HG03025 (cell line): ENCODE results near the gene SFN.
"Not testable (repeated sequence)": the region's sequence is repeated elsewhere in the genome, so short reads cannot be mapped to it uniquely, and the experiment has no call there.

Experiments
- ATAC-seq: cut with Tn5 transposase; IDR thresholded peaks from one replicate; pipeline ENCODE4 v1.9.1; 2021; ENCODE audit warnings: mild to moderate bottlenecking, moderate library complexity; ENCODE audit not compliant: unreplicated experiment, low FRiP score

Gene SFN

DNA sequence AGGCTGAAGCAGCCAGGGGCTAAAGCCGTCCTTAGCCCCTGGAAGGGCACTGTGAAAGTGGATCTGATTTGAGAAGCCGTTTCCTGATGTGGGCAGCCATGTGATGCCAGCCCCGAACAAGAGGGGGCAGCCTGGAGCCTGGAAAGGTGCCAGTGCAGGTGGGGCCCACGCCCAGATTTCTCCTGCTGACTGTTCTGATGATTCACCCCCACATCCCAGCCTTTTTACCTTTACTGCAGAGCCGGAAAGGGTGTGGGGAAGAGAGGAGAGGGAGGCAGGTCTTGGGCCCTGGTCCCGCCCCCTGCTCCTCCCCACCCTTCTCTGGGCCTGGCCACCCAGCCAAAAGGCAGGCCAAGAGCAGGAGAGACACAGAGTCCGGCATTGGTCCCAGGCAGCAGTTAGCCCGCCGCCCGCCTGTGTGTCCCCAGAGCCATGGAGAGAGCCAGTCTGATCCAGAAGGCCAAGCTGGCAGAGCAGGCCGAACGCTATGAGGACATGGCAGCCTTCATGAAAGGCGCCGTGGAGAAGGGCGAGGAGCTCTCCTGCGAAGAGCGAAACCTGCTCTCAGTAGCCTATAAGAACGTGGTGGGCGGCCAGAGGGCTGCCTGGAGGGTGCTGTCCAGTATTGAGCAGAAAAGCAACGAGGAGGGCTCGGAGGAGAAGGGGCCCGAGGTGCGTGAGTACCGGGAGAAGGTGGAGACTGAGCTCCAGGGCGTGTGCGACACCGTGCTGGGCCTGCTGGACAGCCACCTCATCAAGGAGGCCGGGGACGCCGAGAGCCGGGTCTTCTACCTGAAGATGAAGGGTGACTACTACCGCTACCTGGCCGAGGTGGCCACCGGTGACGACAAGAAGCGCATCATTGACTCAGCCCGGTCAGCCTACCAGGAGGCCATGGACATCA is at the start of gene SFN:
Gene SFN, plus strand, starts transcription at position 369 of the 904 bp plus-strand sequence. Its CDS starts 64 bp downstream, at position 433.
- no peak for ATAC-seq

DNA sequence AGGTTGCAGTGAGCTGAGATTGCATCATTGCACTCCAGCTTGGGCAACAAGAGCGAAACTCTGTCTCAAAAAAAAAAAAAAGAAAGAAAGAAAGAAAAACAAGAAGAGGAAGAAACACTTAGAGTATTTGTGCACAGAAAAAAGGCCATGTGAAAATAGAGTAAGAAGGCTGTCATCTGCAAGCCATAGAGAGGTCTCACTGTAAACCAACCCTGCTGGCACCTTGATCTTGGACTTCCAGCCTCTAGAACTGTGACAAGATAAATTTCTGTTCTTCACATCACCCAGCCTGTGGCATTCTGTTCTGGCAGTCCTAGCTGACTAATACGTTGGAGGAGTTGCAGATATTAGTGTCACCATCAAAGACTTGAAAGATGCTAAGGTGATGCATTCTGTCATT is 48.6 kb upstream of the SFN start:
- ATAC-seq = no peak

DNA sequence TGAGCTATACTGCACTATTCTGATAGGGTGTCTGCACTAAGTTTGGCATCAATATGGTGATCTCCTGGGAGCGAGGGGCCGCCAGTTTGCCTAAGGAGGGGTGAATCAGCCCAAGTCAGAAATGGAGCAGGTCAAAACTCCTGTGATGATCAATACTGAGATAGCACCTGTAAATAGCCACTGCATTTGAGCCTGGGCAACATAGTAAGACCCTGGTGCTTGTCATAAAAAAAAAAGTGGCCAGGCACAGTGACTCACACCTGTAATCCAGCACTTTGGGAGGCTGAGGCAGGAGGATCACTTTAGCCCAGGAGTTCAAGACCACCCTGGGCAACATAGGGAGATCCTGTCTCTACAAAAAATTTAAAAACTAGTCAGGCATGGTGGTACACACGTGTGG is 48.1 kb upstream of the SFN start:
- no peak for ATAC-seq

- peak; percentile 49 for ATAC-seq
These were observed 42.1 kb upstream of the SFN start for GRCh38 chr1:26820784-26821269.

DNA sequence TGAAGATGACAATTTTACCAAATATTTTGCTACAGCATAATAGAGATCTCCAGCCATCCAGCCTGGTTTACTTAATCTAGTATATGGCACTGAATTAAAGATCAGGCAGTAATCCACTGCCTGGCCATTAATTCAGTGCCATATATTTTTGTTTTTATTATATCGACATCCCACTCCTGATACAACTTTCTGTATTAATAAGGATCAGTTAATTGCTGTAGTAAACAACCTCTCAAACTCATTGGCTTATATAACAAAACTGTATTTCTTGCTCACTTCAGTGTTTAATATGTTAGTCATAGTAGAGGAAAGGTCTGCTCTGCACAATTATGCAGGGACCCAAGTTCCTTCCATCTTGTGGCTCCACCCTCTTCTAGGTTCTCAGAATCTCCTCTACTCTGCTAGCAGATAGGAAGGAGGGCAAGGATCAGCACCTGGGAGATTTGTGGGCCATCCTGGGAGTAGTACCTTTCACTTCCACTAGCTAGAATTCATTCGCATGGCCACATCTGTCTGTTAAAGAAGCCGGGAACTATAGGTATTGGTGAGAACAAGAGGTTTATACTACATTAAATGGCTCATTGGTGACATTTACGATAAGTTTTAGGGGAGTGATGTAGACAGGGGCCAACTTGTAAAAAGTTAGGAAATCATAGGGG is 40.1 kb upstream of the SFN start:
- ATAC-seq = no peak

GRCh38 chr1:26824731-26825130 is 38.2 kb upstream of the SFN start:
- no peak for ATAC-seq

DNA sequence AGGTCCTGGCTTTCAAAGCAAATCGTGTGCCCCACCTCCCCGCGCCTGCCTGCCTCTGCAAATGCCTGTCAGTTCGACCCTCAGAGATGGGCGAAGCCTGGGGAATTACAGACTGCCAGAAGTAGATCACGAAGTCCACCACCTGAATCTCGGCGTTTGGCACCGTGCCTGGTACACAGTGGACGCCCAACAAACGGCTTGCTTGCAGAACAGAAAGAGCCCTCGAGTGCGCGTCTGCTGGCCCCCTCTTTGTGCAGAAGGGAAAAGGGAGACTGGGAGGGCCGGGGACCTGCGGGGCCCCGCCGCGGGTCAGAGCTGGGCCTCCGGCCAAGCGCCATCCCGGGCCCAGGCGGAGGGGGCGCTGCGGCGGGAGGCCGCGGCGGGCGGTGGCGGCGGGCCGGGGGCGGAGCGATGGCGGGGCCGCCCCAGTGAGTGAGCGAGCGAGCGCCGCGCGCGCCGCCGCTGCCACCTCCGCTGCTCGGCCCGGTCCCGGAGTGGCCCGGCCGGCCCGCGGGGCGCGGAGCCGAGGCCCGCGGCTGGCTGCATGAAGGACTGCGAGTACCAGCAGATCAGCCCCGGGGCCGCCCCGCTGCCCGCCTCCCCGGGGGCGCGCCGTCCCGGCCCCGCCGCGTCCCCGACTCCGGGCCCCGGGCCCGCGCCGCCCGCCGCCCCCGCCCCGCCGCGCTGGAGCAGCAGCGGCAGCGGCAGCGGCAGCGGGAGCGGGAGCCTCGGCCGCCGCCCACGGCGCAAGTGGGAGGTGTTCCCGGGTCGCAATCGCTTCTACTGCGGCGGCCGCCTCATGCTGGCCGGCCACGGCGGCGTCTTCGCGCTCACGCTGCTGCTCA is 36.5 kb upstream of the SFN start, which contains the start of gene ZDHHC18:
Gene ZDHHC18, plus strand, starts transcription at position 428 of the 845 bp plus-strand sequence. Its CDS starts 117 bp downstream, at position 545.
- peak; percentile 61 for ATAC-seq

DNA sequence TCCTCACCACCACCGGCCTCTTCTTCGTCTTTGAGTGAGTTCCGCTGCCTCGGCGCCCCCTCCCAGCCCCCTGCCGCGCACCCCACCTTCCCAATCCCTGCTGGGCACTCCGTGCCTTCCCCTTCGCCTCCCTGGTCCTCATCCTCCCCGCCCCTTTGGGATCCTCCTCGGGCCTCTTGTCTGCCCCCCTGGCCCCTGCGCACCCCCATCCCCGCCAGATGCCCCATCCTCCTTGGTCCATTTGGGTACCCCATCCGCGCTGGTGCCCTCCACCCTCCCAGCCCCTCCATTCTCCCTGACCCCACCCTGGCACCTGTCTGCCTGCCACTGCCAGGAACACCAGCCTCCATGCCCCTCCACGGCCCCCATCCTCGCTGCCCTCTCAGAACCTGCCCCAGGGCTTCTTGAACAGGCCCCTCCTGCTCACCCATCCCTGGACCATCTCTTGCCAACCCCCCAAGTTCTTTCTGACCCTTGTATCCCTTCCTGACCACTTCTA is 35.8 kb upstream of the SFN start:
- no peak for ATAC-seq

DNA sequence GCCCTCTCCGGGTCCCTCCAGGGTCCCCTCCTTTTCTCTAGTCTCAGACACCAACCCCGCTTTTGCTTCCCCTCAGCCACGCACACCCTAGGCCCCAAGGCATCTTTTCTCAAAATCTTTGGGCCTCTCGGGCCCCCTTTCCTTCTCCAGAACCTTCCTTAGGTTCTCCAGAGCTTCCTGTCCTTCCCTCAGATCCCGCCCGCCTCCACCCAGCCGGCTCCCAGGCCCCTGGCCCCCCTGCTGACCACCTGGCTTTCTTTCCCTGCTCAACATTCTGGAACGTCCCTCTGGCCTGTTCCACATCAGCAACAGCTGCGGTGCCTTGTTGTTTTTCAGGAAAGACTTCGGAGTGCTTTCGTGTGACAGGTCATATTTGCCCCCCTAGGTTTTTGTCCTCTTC is 35.3 kb upstream of the SFN start:
- no peak for ATAC-seq

DNA sequence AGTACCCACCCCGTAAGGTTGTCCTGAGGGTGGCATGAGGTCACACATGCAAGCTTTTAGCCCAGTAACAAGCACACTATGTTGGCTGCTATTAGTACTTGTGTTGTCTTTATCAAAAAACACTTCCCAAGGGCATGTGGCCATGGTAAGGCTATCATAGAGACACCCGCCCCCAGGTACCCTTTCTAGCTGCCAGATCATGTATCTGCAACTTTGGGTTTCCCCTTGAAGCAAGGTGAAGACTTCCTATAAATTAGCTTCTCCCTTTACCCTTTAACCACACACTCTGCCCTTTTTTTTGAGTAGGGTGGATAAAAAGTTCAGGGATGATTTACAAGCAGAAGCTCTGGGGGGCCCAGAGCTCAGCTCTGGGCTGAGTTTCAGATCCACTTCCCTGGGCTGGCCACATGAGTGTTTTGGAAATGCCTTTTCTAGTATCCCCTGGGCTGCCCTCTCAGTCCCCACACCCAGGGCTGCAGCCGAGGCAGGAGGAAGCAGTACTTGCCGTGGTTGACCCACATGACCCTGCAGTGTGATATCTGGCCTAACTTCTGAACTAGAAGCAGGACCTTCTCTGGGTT is 34.4 kb upstream of the SFN start:
- ATAC-seq = no peak

DNA sequence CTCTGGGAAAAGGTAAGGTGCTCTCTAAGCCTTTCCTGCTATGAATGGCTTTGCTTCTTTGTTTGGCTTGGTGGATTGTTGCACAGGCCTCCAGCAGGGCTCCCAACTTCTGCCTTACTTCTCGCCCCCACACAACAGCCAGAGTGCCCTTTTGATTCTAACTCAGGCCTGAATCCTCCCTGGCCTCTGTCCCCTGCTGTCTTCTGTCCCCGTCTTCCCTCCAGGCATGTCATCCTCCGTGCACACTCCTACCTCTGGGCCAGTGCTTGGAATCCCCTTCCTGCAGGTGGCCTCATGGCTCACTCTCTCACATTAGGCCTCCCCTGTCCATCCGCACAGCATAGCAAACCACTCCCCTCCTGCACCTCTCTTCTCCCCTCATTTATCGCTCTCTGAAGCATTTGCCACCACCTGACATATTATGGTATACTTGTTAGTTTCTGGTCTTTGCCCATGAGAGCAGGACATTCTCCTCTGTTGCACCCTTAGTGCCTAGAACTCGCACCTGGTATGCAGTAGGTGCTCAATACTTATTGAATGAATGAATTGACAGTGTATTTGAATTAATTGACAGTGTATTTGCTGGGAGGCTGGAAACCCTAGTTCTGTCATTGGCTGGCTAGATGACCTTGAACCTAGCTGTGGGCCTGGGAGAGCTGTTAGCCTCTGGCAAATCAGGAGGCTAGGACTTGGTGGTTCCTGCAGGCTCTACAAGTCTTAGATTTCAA is 33.6 kb upstream of the SFN start:
- ATAC-seq = no peak

DNA sequence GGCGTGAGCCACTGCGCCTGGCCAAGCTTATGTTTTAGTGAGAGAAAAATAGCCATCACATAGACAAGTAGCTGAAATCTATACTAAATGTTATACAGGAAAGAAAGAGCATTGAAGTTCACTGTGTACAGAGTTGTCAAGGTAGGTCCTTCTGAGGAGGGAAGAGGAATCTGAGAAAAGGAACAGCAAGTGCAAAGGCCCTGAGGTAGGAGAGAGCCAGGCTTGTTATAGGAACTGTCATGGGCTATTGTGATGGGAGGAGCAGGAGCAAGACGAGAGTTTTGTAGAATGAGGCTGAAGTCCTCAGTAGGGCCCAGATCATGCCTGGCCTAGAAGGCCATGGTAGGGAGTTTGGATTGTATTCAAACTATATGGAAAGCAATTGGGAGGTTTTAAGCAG is 31.9 kb upstream of the SFN start:
- ATAC-seq = no peak

DNA sequence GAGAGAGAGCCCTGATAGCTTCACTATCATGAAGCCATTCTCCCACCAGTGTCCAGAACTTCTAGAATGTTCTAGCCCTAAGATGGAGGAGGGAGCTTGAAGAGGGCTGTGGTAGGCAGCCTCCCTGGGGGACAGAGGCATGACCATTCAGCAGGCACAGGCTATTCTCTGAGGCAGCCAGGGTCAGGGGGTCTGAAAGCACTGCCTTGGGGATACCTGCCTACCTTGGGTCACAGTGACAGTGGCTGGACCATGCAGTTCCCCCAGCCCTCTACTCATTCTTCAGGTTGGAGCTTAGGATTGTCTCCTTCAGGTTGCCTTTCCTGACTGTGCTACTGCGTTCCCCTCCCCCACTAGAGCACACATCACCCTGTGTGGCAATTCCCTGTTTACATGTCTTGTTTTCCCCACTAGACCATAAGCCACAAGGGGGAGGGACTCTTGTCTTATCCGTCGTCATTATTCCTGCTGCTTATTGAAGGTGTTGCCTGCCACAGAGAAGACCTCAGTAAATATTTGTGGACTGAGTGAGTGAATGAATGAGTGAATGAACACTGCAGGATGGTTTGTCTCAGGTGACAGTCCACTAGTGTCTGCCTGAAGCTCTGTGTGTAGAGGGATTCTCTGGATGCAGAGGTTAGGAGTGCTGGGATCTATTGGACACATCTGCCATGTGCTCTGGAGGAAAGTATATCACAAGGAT is 31.3 kb upstream of the SFN start:
- ATAC-seq = no peak

- ATAC-seq = no peak
These were observed 30.5 kb upstream of the SFN start for GRCh38 chr1:26832249-26832960.

GRCh38 chr1:26833432-26834405 is 29.2 kb upstream of the SFN start:
- peak; percentile 54 for ATAC-seq

- ATAC-seq = not testable (repeated sequence)
These were observed 25.3 kb upstream of the SFN start for GRCh38 chr1:26837665-26838064.
